Tibial nerve (tissue), 4 donors: Measurements from ENCODE around the gene AFF3.

Source experiments
- CTCF ChIP-seq, 5 experiments: fragments of 200-600 bp in 3 of 5; fragments of 450-650 bp in 2 of 5; sonication (generic) in 3 of 5; IDR thresholded peaks; one replicate each; pipeline ENCODE4 v1.5.1; 2016 to 2019; ENCODE audit warnings: antibody characterized with exemption in 5 of 5, mild to moderate bottlenecking in 3 of 5, moderate library complexity in 2 of 5
- EP300 ChIP-seq, 2 donors: sonication (generic); formaldehyde crosslinking; IDR thresholded peaks; one replicate each; pipeline ENCODE4 v1.6.1; 2017; ENCODE audit warnings: antibody characterized with exemption in 2 of 2, mild to moderate bottlenecking in 1 of 2
- POLR2A ChIP-seq, 2 donors: fragments of 450-650 bp; IDR thresholded peaks; one replicate each; pipeline ENCODE4 v1.6.1; 2017; ENCODE audit warnings: antibody characterized with exemption in 2 of 2, mild to moderate bottlenecking in 2 of 2, moderate library complexity in 2 of 2

GRCh38 chr2:99611034-99611433 is 531.4 kb downstream of the AFF3 start:
- TF ChIP-seq CTCF (IDR thresholded peaks at IDR 0.05) (no peak), POLR2A (IDR thresholded peaks at IDR 0.05) (no peak), EP300 (IDR thresholded peaks at IDR 0.05) (no peak)
